Measurements from ENCODE around the gene ASB7. TPM values are rescaled to one million over a fixed set of nuclear protein-coding genes. Genes with fewer than 3 reads are reported as not detected.

ASB7 gene
- total RNA-seq, 1 experiment from 2014 or later, result 14.5 TPM

GRCh38 chr15:100691321-100691720 lies 88.9 kb downstream of the ASB7 start:
- BruUV-seq (replicated peaks), result no TSS peak
- TF ChIP-seq, protein P1, sequence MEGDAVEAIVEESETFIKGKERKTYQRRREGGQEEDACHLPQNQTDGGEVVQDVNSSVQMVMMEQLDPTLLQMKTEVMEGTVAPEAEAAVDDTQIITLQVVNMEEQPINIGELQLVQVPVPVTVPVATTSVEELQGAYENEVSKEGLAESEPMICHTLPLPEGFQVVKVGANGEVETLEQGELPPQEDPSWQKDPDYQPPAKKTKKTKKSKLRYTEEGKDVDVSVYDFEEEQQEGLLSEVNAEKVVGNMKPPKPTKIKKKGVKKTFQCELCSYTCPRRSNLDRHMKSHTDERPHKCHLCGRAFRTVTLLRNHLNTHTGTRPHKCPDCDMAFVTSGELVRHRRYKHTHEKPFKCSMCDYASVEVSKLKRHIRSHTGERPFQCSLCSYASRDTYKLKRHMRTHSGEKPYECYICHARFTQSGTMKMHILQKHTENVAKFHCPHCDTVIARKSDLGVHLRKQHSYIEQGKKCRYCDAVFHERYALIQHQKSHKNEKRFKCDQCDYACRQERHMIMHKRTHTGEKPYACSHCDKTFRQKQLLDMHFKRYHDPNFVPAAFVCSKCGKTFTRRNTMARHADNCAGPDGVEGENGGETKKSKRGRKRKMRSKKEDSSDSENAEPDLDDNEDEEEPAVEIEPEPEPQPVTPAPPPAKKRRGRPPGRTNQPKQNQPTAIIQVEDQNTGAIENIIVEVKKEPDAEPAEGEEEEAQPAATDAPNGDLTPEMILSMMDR (conservative IDR thresholded peaks at IDR 0.05; ENCODE audit: low read depth, low read length), result no peak
- POLR2A ChIA-PET (ENCODE audit: low non-redundant PET), result no interaction called here
- CTCF ChIA-PET, result no interaction called here
- intact Hi-C loops (cut with micrococcal nuclease; ENCODE audit: unreplicated experiment), result no loop called here
- no peaks in the 10 kb centered on the region for H3K9me3 ChIP-seq (ENCODE audit: low read depth, low read length, poor library complexity, severe bottlenecking)
- no peaks in the 10 kb centered on the region for H3K4me1 ChIP-seq (ENCODE audit: insufficient read depth, low read length, poor library complexity, severe bottlenecking)
- H3K27ac ChIP-seq (ENCODE audit: low read depth, low read length, poor library complexity, severe bottlenecking), result no peak overlapping the region
- H3K27me3 ChIP-seq (replicated peaks; ENCODE audit: insufficient read depth, low read depth, low read length, poor library complexity), result no peaks in the 10 kb centered on the region
- no peak for DNase-seq (ENCODE audit: low spot score)
- H3K4me3 ChIP-seq (ENCODE audit: low read depth, low read length, poor library complexity, severe bottlenecking), result no peak overlapping the region
- no peaks in the 10 kb centered on the region for H3K36me3 ChIP-seq (ENCODE audit: insufficient read depth, low read length, poor library complexity, severe bottlenecking)

GRCh38 chr15:100692246-100692645 lies 89.9 kb downstream of the ASB7 start:
- H3K27me3 ChIP-seq (replicated peaks; ENCODE audit: insufficient read depth, low read depth, low read length, poor library complexity), result no peaks in the 10 kb centered on the region
- no peak for DNase-seq (ENCODE audit: low spot score)
- no peak overlapping the region for H3K27ac ChIP-seq (ENCODE audit: low read depth, low read length, poor library complexity, severe bottlenecking)
- no peaks in the 10 kb centered on the region for H3K9me3 ChIP-seq (ENCODE audit: low read depth, low read length, poor library complexity, severe bottlenecking)
- BruUV-seq (replicated peaks), result no TSS peak
- intact Hi-C loops (cut with micrococcal nuclease; ENCODE audit: unreplicated experiment), result no loop called here
- no peak for TF ChIP-seq EZH2 (IDR thresholded peaks at IDR 0.05; ENCODE audit: borderline replicate concordance, low read depth, low read length, poor library complexity, severe bottlenecking)
- TF ChIP-seq, protein P1 (conservative IDR thresholded peaks at IDR 0.05; ENCODE audit: low read depth, low read length), result no peak
- H3K4me3 ChIP-seq (ENCODE audit: low read depth, low read length, poor library complexity, severe bottlenecking), result no peak overlapping the region
- no peaks in the 10 kb centered on the region for H3K4me1 ChIP-seq (ENCODE audit: insufficient read depth, low read length, poor library complexity, severe bottlenecking)
- CTCF ChIA-PET, result no interaction called here
- no peaks in the 10 kb centered on the region for H3K36me3 ChIP-seq (ENCODE audit: insufficient read depth, low read length, poor library complexity, severe bottlenecking)
- POLR2A ChIA-PET (ENCODE audit: low non-redundant PET), result no interaction called here

DNA sequence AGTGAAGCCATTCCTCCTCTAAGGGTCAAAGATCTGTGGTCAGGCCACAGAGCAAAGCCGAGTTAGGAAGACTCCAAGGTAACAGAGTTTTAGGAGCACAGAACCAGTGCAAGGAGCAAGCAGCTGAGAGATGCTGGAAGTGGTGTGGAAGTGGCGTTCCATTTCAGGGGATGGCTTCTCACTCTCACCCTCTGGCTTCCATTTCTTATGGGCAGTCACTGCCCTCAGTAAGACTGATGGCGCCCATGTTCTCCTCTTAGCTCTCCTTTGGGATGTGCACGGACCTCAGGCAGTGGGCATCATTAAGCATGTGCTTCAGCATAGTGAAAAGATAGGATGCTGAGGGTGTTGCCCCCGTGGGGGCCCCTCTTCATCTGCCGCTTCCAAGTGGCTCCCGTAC lies 90.3 kb downstream of the ASB7 start:
- Histone ChIP-seq H3K36me3 (ENCODE audit: insufficient read depth, low read length, poor library complexity, severe bottlenecking) (no peaks in the 10 kb centered on the region), H3K9me3 (ENCODE audit: low read depth, low read length, poor library complexity, severe bottlenecking) (no peaks in the 10 kb centered on the region), H3K27ac (ENCODE audit: low read depth, low read length, poor library complexity, severe bottlenecking) (no peak overlapping the region), H3K4me1 (ENCODE audit: insufficient read depth, low read length, poor library complexity, severe bottlenecking) (no peaks in the 10 kb centered on the region), H3K27me3 (replicated peaks; ENCODE audit: insufficient read depth, low read depth, low read length, poor library complexity) (no peaks in the 10 kb centered on the region), H3K4me3 (ENCODE audit: low read depth, low read length, poor library complexity, severe bottlenecking) (no peak overlapping the region)
- BruUV-seq (replicated peaks), result no TSS peak
- ChIA-PET CTCF (no interaction called here), POLR2A (ENCODE audit: low non-redundant PET) (no interaction called here)
- intact Hi-C loops (cut with micrococcal nuclease; ENCODE audit: unreplicated experiment), result no loop called here
- no peak for DNase-seq (ENCODE audit: low spot score)
- no peak for TF ChIP-seq EZH2 (IDR thresholded peaks at IDR 0.05; ENCODE audit: borderline replicate concordance, low read depth, low read length, poor library complexity, severe bottlenecking)

GRCh38 chr15:100693451-100693850 lies 91.1 kb downstream of the ASB7 start:
- BruUV-seq (replicated peaks), result no TSS peak
- H3K27me3 ChIP-seq (replicated peaks; ENCODE audit: insufficient read depth, low read depth, low read length, poor library complexity), result no peaks in the 10 kb centered on the region
- no peaks in the 10 kb centered on the region for H3K4me1 ChIP-seq (ENCODE audit: insufficient read depth, low read length, poor library complexity, severe bottlenecking)
- DNase-seq (ENCODE audit: low spot score), result no peak
- no peaks in the 10 kb centered on the region for H3K36me3 ChIP-seq (ENCODE audit: insufficient read depth, low read length, poor library complexity, severe bottlenecking)
- no peak overlapping the region for H3K4me3 ChIP-seq (ENCODE audit: low read depth, low read length, poor library complexity, severe bottlenecking)
- no peaks in the 10 kb centered on the region for H3K9me3 ChIP-seq (ENCODE audit: low read depth, low read length, poor library complexity, severe bottlenecking)
- no peak overlapping the region for H3K27ac ChIP-seq (ENCODE audit: low read depth, low read length, poor library complexity, severe bottlenecking)
- ChIA-PET CTCF (no interaction called here), POLR2A (ENCODE audit: low non-redundant PET) (no interaction called here)
- TF ChIP-seq EZH2 (IDR thresholded peaks at IDR 0.05; ENCODE audit: borderline replicate concordance, low read depth, low read length, poor library complexity, severe bottlenecking), result no peak
- TF ChIP-seq, protein P1 (conservative IDR thresholded peaks at IDR 0.05; ENCODE audit: low read depth, low read length), result no peak
- intact Hi-C loops (cut with micrococcal nuclease; ENCODE audit: unreplicated experiment), result no loop called here

All from A673 (cell line).